HepG2 (cell line): ENCODE results near the gene IGFBP6. TPM values are rescaled to one million over a fixed set of nuclear protein-coding genes. Genes with fewer than 3 reads are reported as not detected.

Source experiments
- E2F5 ChIP-seq: sonication (generic); formaldehyde crosslinking; conservative IDR thresholded peaks from 2 replicates; pipeline ENCODE4 v1.4.0; 2020; ENCODE audit warnings: missing genetic modification reagents
- FOXJ3 ChIP-seq: sonication (generic); formaldehyde crosslinking; IDR thresholded peaks from 2 replicates; pipeline ENCODE4 v1.4.0; 2020; ENCODE audit warnings: missing genetic modification reagents, mild to moderate bottlenecking, borderline replicate concordance
- FOXK2 ChIP-seq: fragments of 450-650 bp; IDR thresholded peaks from 2 replicates; pipeline ENCODE4 v1.6.1; 2016
- HNRNPL ChIP-seq: fragments of 200-400 bp; formaldehyde crosslinking; IDR thresholded peaks from 2 replicates; pipeline ENCODE4 v1.6.1; 2017; ENCODE audit warnings: mild to moderate bottlenecking, low read depth, low read length
- HNRNPLL ChIP-seq: fragments of 200-400 bp; formaldehyde crosslinking; IDR thresholded peaks from 2 replicates; pipeline ENCODE4 v1.6.1; 2017; ENCODE audit warnings: mild to moderate bottlenecking, low read depth, low read length; ENCODE audit not compliant: poor library complexity, severe bottlenecking
- NFKBIZ ChIP-seq: IDR thresholded peaks from 2 replicates; pipeline ENCODE4 v1.6.1; 2018; ENCODE audit warnings: missing genetic modification reagents, missing compliant biosample characterization
- PHF20 ChIP-seq: sonication (generic); formaldehyde crosslinking; IDR thresholded peaks from 2 replicates; pipeline ENCODE4 v1.5.0; 2020; ENCODE audit warnings: mild to moderate bottlenecking, missing genetic modification reagents
- TAF15 ChIP-seq: fragments of 200-400 bp; formaldehyde crosslinking; IDR thresholded peaks from one replicate; pipeline ENCODE4 v1.6.1; 2018; ENCODE audit warnings: mild to moderate bottlenecking, low read depth, low read length; ENCODE audit not compliant: poor library complexity, severe bottlenecking
- THAP8 ChIP-seq: sonication (generic); formaldehyde crosslinking; IDR thresholded peaks from 2 replicates; pipeline ENCODE4 v1.5.1; 2020; ENCODE audit warnings: missing genetic modification reagents, mild to moderate bottlenecking, borderline replicate concordance
- ZFYVE20 ChIP-seq: sonication (generic); formaldehyde crosslinking; IDR thresholded peaks from 2 replicates; pipeline ENCODE4 v1.8.0; 2023; ENCODE audit warnings: low read depth, mild to moderate bottlenecking, moderate library complexity, missing genetic modification reagents, borderline replicate concordance
- ZNF10 ChIP-seq: sonication (generic); formaldehyde crosslinking; IDR thresholded peaks from 2 replicates; pipeline ENCODE4 v1.4.0; 2020; ENCODE audit warnings: mild to moderate bottlenecking, low read depth, missing genetic modification reagents, borderline replicate concordance
- ZNF18 ChIP-seq: sonication (generic); formaldehyde crosslinking; IDR thresholded peaks from 2 replicates; pipeline ENCODE4 v1.8.0; 2022; ENCODE audit warnings: mild to moderate bottlenecking, missing genetic modification reagents; ENCODE audit not compliant: insufficient replicate concordance
- ZNF326 ChIP-seq: sonication (generic); formaldehyde crosslinking; IDR thresholded peaks from 2 replicates; pipeline ENCODE4 v1.4.0; 2020; ENCODE audit warnings: missing genetic modification reagents, borderline replicate concordance
- ZNF33B ChIP-seq: sonication (generic); formaldehyde crosslinking; IDR thresholded peaks from 2 replicates; pipeline ENCODE4 v1.5.1; 2020; ENCODE audit warnings: mild to moderate bottlenecking, missing genetic modification reagents
- ZNF367 ChIP-seq: sonication (generic); formaldehyde crosslinking; IDR thresholded peaks from 2 replicates; pipeline ENCODE4 v1.4.0; 2020; ENCODE audit warnings: missing genetic modification reagents, borderline replicate concordance
- ZNF460 ChIP-seq: sonication (generic); formaldehyde crosslinking; IDR thresholded peaks from 2 replicates; pipeline ENCODE4 v1.5.1; 2020; ENCODE audit warnings: missing genetic modification reagents, mild to moderate bottlenecking, borderline replicate concordance
- ZNF577 ChIP-seq: sonication (generic); formaldehyde crosslinking; IDR thresholded peaks from 2 replicates; pipeline ENCODE4 v1.4.0; 2020; ENCODE audit warnings: mild to moderate bottlenecking, low read depth, missing genetic modification reagents, borderline replicate concordance
- ZNF598 ChIP-seq: sonication (generic); formaldehyde crosslinking; IDR thresholded peaks from 2 replicates; pipeline ENCODE4 v1.5.1; 2020; ENCODE audit warnings: mild to moderate bottlenecking, missing genetic modification reagents, borderline replicate concordance
- ZNF790 ChIP-seq: sonication (generic); formaldehyde crosslinking; IDR thresholded peaks from 2 replicates; pipeline ENCODE4 v1.8.0; 2022; ENCODE audit warnings: missing genetic modification reagents, mild to moderate bottlenecking, borderline replicate concordance
- polyA plus RNA-seq, 8 experiments: library from polyadenylated mRNA; depleted of rRNA in 3 of 8; stranded (reverse) in 7 of 8; unstranded in 1 of 8; fragments of >200 nt; fragmentation: Illumina TruSeq in 4 of 8; extraction: Trizol in 4 of 8; gene quantifications; 2 replicates each; pipeline versions ENCODE4 v1.2.1 to v1.2.3, GENCODE V29; 2011 to 2016; ENCODE audit warnings: low read depth in 4 of 8, missing spikeins in 1 of 8, mixed read lengths in 1 of 8; ENCODE audit not compliant: insufficient read depth in 1 of 8
- total RNA-seq, 5 experiments: library from RNA; depleted of rRNA; stranded (reverse); fragments of >200 nt; fragmentation: Illumina TruSeq; extraction: Trizol; gene quantifications; 2 replicates each; pipeline ENCODE4 v1.2.3, GENCODE V29; 2016; ENCODE audit warnings: low read depth in 1 of 5

IGFBP6 gene
- total and polyA plus RNA-seq, 2 of the 13 experiments (the other 11 are each of a cell fraction or from before 2014, with no cell fraction given), result 3.9 to 25.2 TPM

GRCh38 chr12:53049571-53050318 is 47.7 kb upstream of the IGFBP6 start, which contains the start of gene TNS2 (continued):
- TF ChIP-seq NFKBIZ, result no peak
- peak; percentile 32; the same call in 1 of the 2 replicates for TF ChIP-seq ZNF790 (CRISPR knock-in tag)
- TF ChIP-seq ZNF18 (CRISPR knock-in tag), result peak; percentile 70
- no peak for TF ChIP-seq FOXK2
- TF ChIP-seq PHF20 (CRISPR knock-in tag), result 0 out of 2 replicates have a peak, but pooled peaks have one; percentile 10
- no peak for TF ChIP-seq FOXJ3 (CRISPR knock-in tag)
- no peak for TF ChIP-seq ZNF598 (CRISPR knock-in tag)
- TF ChIP-seq TAF15, result no peak
- no peak for TF ChIP-seq ZFYVE20 (CRISPR knock-in tag)
- no peak for TF ChIP-seq ZNF326 (CRISPR knock-in tag)
- no peak for TF ChIP-seq ZNF367
- peak; percentile 72; the same call in 1 of the 2 replicates for TF ChIP-seq HNRNPL
- TF ChIP-seq ZNF10 (CRISPR knock-in tag), result no peak
- TF ChIP-seq ZNF33B (CRISPR knock-in tag), result no peak
- no peak for TF ChIP-seq ZNF460
- TF ChIP-seq E2F5 (CRISPR knock-in tag), result no peak
- no peak for TF ChIP-seq ZNF577
- TF ChIP-seq THAP8 (CRISPR knock-in tag), result no peak
- peak; percentile 36 for TF ChIP-seq HNRNPLL
